ENCODE data around the gene KCNH4.

KCNH4 gene

DNA sequence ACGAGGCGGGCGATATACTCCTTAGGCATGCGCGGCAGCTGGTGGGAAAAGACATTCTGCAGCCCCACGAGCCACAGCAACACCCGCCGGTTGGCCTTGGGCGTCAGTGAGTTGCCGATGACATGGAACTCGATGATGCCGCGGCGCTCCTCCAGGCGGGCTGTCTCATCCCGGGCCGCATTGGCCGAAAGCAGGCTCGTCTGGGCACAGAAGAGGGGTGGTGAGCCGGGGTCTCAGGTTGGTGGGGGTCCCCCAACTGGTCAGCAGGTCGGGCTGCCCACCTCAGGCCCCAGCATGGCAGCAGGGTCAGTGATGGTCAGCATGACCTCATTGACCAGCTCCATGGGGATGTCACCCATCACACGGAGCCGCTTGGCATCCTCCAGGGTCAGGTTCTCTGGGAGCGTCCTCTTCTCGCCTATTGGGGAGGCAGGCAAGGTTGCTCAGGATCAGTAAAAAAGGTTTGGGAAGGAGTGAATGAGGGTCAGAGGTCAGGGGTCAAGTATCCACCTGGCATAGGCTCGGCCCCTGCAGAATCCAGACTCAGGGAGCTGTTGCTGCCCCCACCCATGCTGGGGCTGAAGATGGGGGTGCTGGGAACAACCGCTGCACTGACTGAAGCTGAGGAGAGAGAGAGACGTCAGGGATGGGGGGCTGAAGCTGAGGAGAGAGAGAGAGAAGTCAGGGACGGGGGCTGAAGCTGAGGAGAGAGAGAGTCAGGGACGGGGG is 63.4 kb downstream of the KCNH4 start:
- DNase-seq (ENCODE audit: low read depth): no peak

DNA sequence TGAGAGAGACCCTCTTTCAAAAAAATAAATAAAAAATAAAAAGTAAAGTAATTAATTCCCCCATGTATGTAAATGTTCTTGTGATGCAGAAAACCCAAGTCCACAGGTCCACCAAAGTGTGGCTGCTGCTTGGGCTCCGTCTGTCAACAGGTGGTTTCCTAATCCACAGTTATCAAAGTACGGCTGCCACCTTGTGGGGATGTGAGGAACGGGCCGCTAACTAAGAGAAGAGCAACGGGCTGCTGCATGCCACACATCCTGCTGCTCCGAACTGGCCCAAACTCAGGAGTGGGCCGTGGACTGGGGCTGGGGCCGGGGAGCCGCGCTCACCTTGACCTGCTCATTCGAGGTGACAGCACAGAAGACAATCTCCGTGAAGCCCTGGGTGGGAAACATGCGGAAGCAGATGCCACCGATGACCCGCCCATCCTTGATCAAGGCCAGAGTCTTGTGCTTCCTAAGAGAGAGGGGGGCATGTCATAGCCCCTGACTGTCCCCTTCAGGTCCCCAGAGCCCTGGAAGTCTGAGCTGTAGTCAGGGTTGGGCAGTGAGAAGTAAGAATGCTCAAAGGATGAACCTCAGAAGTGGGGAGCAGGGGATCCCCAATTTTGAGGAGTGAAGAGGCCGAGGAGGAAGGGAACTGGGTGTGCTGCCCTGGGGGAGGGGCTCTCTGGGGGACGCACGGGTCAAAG is 64.1 kb downstream of the KCNH4 start:
- DNase-seq (ENCODE audit: low read depth): no peak

DNA sequence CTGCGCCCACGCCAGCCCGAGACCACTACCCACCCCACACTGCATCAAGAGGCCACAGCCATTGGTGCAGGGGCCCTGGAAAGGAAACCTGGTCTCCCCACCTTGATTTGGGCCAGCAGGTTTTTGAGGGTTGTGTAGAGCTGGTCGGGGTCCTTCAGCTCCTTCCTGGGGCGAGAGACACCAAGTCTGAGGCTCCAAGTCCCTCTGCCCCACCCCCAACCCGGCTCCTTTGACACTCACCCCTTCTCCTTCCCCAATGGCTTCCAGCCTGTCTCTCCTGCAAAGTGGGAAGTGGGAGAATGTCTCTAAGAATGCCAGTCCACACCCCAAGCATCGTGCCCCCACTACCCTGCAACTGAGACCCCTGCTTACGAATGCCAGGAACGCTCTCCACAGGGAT is 66.8 kb downstream of the KCNH4 start:
- DNase-seq (ENCODE audit: low read depth): no peak

DNA sequence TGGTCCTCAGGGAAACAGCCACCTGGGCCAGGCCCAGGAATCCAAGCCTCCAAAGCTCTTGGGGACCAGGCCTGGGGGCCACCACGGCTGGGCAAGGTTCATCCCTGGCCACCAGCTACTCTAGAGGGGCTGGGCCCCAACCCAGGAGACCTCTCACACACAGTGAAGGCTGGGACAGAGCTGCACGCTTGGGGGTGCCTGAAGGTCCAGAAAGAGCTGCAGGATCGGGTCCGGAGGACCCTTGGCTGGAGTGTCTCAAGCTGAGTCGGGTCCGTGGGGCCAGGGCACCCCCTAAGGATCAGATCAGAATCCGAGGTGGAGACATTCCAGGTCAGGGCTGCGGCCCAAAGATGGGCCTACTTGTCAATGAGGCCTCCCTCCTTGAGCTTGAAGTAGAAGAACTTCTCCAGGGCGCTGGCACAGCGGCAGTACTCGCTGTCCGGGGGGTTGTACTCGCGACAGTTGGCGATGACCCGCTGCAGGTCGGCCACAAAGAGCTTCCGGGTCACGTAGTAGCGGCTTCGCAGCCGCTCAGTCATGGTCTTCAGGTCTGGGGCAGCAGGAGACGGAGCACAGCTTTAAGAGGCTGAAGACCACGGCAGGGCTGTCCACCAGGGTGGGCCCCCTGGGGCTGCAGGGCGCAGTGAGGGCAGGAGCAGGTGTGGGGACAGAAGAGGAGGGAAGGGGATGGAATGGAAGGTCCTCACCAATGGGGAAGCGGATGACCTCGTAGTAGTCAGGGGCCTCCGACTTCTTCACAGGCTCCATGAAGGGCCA is 67.5 kb downstream of the KCNH4 start:
- DNase-seq (ENCODE audit: low read depth): no peak

DNA sequence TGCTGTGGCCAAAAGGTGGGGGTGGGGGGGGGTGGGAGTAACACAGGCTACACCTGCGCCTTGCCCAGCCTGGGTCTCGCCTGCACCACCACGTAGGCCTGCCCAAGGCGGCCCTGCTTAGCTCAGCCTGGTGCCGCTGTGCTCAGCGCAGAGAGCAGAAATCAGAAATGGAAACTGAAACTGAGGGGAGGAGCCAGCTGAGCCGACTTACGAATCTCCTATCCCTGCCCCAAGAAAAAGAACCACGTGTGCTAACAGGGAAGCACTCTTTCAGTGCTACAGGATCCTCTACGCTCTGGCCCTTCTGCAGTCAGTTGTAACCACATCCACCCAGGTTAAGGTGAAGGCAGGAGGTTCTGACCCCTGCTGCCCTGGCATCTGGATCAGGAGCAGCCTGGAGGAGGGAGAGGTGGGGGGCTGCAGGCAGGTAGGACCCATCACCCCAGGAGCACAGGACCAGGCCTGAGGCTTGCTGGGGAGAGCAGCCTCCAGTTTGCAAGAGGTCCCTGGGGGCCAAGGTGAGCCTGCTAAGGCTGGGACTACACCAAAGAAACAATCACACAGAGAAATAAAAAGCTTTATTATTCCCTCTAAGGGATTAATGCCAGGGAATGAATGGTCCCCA is 68.3 kb downstream of the KCNH4 start, which contains the start of gene DHX58:
DHX58 (minus strand) TSS at position 163 of the 625 bp plus-strand sequence. CDS start 822 bp downstream, outside the sequence.
- DNase-seq (ENCODE audit: low read depth): peak; percentile 60

DNA sequence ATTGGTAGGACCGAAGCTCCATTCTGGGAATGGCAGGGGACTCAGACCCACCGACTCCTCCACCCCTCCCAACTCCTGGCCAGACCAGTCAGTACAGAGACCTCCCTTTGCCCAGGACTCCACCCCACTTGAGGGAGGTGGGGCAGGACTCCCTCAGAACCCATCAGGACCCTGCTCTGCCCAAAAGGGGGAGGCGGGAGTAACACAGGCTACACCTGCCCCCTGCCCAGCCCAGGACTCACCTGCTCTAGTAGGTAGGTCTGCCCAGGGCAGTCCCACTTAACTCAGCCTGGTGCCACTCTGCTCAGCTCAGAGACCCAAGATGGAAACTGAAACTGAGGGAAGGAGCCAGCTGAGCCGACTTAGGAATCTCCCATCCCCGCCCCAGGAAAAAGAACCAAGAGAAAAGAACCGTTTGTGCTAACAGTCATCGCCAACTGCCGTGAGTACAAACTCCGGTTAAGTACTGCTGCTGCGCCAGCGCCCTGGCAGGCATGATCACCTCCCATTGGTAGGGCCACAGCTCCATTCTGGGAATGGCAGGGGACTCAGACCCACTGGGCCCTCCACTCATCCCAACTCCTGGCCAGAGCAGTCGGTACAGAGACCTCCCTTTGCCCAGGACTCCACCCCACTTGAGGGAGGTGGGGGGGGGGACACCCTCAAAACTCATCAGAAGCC is 68.9 kb downstream of the KCNH4 start:
- DNase-seq (ENCODE audit: low read depth): no peak

DNA sequence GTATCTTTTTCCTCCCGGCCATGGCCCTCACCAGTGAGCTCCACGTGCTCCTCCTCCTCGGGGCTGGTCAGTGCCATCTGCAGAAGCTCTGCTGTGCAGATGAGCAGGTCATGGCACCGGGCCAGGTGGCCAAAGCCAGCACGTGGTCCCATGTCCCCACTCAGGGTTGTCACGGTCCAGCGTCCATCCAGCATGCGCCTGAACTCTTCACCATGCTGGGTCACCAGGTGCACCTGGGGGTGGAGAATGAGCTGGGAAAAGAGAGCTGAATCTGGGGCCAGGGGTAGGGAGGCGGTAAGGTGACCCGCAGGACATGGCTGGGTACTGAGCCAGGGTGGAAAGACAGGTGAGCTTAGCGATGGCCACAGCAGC is 69.7 kb downstream of the KCNH4 start:
- no peak for DNase-seq (ENCODE audit: low read depth)

DNA sequence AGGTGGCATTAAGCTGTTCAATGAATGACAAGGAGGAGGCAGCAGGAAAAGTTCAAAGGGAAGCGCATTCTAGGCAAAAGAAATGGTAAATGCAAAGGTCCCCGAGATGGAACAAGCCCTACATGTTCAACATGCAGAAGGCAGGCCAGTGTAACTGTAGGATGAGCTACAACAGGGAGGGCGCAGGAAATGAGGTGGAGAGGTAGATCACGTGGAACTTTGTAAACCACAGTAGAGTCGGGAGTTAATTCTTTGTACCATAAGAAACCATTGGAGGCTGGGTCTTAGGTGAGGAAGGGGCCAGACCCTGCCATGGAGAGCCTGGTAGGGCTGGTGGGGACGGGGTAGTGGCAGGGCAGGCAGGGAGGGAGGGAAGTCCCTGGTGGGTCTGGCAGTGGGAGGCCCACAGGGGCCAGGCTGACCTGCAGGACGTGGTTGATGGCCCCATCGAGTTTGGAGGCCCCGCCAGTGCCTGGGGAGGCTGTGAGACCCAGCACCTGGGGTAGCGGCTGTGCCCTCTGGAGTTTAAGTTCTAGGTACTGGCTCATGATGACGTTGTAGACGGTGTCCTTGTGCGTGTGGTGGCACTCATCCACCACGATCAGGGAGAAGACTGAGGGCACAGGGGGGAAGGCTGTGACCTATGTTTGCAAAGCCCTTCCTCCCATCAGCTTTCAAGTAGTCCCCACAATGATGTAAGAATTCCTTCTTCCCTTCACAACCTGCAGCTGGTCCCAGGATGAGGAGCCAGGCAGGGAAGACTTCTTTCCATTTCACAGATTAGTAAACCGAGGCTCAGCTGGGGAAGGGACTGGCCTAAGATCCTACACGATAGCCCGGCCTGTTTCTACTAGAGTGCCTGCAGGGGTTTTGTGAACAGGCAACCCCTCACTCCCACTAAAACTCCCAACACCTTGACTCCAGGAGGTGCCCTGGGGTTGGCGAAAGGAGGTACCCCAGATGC is 70.4 kb downstream of the KCNH4 start:
- DNase-seq (ENCODE audit: low read depth): no peak

DNA sequence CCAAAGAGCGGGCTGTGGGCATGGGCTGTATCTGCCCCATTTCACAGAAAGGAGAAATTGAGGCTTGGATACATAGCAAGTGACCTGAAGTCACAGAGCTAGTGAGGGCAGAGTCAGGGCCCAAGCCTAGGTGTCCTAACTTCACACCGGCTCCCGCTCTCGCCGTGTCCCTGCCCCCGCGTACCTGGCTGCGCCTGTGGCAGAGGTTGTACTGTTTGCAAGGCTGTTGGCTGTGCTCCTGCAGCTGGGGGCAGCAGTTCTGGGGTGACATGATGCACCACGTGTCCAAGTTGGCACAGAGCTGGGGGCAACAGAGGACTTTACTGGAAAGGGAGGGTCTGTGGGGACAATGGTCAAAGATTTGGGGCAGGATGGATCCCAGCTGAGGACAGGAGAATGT is 71.9 kb downstream of the KCNH4 start:
- no peak for DNase-seq (ENCODE audit: low read depth)

DNA sequence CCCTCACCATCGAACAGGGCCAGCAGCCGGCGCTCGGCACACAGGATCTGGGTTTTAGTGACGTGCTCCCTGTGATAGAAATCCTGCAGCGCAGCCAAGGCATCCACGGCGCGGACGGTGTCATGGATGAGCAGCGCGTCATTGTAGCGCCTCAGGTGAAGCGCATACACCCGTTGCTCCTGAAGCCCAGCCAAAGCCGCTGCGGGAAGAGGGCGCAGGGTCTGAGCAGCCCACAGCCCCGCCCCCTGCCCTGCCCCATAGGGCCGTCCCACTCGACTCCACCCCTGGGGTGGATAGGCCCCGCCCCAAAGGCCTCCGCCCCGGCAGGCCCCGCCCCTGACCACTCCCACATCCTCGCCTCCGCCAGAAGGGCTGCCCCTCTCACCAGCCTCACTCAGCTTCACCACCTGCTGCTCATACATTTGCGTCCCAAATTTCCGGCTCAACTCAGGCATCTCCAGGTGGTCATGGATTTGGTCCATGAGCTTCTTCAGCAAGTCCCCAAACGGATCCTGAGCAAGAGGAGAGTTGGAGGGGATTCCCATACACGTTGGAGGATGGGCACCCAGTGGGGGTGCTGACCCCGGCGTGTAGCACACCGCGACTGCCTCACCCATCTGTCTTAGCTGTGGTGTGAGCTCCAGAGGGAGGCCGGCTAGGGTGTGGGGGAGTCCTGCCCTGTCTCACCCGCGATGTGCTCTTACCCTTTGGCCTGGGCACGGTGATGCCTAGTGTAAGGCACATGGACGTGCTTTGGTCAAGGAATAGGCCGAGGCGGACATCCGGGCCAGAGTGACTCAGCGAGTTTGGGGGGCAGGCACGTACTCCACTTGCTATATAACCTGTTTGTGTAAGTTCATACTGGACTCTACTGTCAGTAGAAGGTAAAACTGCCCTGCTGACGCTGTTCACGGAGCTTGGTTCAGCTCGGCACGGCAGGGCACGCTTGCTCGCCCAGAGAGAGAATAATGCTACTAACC is 73.1 kb downstream of the KCNH4 start:
- DNase-seq (ENCODE audit: low read depth): peak; percentile 74

DNA sequence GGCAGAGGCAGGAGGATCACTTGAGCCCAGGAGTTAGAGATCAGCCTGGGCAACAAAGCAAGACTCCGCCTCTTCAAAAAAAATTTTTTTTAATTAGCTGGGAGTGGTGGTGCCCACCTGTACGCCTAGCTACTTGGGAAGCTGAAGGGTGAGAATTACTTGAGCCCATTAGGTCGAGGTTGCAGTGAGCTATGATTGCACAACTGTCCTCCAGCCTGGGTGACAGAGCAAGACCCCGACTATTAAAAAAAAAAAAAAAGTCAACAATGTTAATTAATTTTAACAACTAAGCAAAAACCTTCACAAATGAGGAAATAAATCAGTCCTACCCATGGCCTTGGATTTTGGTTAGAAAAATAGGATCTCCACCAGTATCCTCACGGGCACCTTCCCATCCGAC is 73.8 kb downstream of the KCNH4 start:
- DNase-seq (ENCODE audit: low read depth): no peak
